DLD1 (cell line): ENCODE measurements around the gene PEDS1.
"Not testable (repeated sequence)": the region's sequence is repeated elsewhere in the genome, so short reads cannot be mapped to it uniquely, and the experiment has no call there.

Experiments used
- in situ Hi-C: cut with HindIII; loops from 2 replicates; pipeline ENCODE4 v1.10.0; 2017; ENCODE audit warnings: low sequenced_read_pairs

Gene PEDS1

DNA sequence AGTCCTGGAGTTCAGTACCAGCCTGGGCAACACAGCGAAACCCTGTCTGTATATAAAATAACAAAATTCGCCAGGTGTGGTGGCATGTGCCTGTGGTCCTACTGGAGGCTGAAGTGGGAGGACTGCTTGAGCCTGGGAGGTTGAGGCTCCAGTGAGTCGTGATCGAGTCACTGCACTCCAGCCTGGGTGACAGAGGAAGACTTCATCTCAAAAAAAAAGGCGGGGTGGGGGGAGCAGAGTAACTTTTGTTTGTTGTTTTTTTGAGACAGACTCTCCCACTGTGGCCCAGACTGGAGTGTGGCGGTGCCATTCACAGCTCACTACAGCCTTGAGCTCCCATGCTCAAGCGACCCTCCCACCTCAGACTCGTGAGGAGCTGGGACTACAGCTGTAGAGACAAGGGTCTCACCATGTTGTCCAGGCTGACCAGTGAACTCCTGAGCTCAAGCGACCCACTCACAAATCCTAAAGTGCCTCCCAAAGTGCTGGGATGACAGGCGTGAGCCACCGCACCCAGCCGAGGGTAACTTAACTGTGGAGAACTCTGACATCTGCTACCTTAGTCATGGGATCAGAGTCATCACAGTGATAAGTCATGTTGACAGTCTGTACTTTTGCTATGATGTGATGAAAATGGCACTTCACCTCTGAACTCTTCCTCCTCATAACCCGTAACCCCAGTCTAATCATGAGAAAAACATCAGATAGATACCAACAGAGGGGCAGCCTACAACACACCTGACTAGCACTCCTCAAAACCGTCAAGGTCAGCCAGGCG, 16.5 kb downstream of the PEDS1 start:
- in situ Hi-C loops = no loop called here

DNA sequence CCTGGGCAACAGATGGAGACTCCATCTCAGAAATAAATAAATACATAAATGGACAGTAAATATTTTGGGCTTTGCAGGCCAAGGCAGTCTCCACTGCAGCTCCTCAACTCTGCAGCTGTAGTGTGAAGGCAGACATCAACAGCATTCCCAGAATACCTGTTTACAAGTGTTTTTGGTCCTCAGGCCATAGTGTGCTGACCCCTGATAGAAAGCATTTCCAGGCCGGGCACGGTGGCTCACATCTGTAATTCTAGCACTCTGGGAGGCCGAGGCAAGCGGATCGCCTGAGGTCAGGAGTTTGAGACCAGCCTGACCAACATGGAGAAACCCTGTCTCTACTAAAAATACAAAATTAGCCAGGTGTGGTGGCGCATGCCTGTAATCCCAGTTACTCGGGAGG, 18.4 kb downstream of the PEDS1 start:
- in situ Hi-C loops = not testable (repeated sequence)

DNA sequence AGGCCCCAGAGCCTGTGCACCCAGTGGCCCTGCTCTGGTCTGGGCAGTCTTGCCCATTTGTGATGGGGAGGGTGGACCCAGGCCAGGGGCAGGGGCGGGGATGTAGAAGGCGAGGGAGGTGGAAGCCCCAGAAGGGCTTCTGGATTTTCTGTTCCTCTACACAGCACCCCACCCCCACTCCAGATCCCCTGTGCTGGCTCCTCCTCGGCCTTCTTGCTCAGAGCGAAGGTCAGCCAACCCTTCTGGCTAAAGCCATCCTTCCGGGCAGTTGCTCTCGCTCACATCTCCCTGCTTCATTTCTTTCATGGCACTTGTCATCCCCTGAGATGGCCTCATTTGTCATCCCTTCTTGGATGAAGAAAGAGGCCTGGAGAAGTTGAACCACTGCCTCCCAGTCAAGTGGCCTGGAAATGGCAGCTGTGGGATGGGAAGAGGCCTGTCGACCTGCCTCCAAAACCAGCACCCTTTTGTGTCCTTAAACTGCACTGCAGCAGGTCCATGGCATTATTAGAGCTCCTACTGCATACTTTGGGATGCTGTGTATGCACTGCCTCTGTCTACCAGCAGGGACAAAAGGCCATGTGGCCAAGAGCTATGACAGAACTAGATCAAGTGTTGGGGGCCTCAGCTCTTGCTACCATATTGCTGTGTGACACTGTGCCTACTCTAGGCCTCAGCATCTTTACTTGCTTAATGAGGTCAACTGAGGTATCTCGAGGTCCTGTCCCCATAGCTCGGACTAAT, 19.9 kb downstream of the PEDS1 start:
- in situ Hi-C loops = no loop called here

DNA sequence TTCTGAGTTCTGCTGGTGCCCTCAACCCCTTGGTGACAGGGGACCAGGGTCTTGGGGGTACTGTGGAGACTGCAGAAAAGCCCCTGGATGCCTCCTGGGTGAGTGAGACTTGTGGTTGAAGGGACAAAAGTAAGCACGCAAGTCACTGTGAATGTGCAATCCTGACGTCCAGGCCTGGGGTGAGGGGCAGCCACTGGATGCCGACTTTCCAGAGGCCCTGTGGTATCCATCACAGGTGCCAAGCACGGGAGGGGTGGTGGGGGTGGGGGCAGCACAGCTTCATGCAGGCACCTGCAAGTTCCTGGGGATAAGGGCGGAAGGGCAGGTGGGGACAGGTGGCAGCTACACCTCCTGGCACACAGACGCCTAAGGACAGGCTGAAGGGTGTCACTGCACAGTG, 20.5 kb downstream of the PEDS1 start:
- in situ Hi-C loops = no loop called here

DNA sequence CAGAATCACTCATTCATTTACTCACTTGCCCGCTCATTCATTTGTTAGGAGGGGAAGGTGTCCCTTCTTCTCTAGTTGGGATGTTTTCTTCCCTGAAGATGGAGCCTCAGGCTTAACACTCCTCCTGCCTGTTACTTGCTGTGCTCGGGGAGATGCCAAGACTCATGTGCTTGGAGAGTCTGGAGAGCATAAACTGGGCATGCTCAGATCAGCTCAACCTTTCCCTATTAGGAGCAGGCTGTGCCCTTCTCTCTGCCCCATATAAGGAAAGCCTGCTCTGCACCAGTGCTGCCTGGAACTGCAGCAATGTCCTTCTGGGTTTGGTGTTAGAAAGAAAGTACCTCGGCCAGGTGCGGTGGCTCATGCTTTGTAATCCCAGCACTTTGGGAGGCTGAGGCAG, 22.5 kb downstream of the PEDS1 start:
- in situ Hi-C loops = no loop called here

DNA sequence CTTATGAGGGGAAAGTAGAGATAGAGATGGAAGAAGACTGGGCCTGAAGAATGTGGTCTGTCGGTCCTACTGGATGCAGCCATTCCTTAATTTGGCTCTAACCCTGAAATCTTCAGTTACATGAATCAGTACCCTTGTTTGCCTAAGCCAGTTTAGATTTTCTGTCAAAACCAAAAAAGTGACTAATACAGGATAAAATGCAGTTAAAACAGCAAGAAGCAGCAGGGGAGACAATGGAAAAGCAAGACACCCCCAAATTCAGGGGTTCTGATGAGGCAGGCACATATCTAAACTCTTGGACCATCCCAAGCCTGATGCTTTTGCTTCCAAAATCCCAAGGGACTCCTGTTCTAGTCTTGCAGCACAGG, 23.2 kb downstream of the PEDS1 start:
- in situ Hi-C loops = no loop called here

DNA sequence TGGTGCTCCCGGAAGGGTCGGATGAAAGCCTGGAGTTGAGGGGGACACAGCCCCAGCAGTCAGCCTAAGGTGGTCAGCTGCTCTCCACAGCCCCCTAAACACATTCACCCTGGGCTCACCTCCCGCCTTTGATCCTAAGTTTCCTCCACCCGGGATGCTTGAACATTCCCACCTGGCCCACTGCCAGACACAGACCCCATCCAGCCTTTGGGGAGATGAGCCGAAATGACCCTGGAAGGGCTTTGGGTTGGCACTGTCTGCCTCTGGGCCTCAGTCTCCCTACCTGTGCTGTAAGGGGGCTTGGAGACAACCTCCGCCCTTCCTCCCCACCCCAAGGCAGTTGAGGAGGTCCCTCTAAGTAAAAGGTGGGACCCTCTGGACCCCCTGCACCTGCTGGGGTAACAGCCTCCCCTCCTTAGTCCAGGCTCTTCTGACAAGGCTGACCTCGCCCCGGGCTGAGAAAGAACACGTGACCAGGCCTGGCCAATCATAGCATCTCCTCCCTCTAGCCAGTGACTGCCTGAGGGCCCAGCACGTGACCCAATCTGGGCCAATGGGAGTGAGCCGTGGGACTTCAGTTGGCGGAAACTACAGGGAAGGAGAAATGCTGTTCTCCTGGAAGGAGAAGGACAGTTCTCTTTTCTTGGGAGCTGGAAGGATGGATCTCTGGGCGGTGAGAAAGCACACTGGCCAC, 23.7 kb downstream of the PEDS1 start:
- in situ Hi-C loops = no loop called here

DNA sequence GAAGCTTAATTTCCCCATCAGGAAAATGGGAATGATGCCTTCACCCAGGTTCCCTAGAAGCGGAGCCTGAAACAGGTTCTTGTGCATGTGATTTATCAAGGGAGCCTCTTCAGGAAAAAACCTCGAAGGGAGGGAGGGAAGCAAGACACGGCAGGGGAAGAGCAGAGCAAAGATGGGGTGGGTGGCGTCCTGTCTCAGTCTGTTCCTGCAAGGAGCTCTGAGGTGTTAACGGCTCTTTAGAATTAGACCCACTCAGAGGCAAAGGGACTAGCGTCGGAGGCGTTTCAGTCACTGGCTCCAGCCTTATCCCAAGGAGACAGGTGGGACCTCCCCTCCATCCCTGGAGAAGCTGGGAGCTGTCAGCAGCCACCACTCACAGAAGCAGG, 25.0 kb downstream of the PEDS1 start:
- in situ Hi-C loops = no loop called here

DNA sequence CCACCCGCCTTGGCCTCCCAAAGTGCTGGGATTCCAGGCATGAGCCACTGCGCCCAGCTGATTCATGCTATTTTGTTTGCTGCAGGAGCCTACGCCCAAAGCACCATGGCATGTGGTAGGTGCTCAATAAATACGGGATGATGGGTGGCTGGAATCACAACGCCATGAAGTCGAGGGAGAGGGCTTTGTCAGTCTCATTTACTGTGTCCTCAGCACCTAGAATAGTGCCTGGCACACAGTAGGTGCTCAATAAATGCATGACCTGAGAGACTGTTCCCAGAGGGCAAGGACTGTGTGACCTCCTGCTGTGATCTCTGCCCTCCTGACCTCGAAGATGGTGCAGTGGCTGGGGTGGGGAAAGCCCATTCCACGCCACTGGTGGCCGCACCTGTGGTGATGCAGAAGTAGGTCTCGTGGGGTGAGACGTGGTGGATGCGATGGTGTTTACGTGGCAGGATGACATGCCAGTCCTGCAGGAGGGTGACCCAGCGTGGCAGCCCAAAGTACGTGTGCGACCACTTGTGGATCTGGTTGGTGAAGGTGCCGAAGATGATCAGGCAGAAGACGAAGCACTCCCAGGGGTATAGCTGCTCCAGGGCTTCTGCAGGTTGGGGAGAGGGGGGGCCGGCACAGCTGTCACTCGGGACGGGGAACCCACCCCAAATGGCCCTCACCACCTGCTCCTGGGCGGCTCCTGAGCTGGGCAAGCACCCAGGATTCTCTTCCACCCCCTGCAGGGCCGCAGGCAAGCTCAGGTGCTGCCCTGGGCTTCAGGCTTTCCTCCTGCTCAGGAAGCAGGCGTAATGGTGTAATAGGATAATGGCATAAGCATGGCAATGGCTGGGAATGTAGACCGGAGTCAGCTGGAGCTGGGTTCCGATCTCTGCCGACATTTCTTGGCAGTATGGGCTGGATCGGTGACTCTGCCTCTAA, 25.7 kb downstream of the PEDS1 start:
- in situ Hi-C loops = no loop called here

DNA sequence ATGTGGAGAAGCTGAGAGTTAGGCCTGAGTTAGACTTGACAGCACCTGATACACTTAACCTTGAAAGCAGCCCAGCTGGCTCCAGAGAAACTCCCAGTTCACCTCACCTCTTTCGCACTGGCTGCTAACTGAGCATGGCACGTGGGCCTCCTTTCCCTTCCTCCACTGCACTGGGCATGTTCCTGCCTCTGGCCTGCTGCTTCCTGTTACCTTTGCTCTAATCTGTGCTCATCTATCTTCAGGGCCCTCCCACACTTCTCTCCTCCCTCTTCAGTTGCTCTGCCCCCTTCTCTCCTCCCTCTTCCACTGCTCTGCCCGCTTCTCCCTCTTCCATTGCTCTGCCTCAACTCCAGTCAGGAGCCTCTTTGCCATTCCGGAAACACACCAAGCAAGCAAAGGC, 26.9 kb downstream of the PEDS1 start:
- in situ Hi-C loops = no loop called here

DNA sequence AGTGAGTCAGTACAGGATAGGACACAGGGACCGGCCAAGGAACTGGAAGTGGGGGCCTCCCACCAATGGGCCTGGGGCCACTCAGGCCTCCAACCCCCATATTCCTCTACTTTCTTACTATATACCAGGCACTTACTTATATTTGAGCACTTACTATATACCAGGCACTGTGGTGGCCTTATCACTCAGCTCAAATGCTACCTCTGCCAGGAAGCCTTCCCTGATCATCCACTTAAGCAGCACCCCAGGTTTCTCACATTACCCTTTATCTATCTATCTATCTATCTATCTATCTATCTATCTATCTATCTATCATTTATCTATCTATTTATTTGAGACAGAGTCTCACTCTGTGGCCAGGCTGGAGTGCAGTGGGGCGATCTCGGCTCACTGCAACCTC, 28.2 kb downstream of the PEDS1 start:
- in situ Hi-C loops = no loop called here

DNA sequence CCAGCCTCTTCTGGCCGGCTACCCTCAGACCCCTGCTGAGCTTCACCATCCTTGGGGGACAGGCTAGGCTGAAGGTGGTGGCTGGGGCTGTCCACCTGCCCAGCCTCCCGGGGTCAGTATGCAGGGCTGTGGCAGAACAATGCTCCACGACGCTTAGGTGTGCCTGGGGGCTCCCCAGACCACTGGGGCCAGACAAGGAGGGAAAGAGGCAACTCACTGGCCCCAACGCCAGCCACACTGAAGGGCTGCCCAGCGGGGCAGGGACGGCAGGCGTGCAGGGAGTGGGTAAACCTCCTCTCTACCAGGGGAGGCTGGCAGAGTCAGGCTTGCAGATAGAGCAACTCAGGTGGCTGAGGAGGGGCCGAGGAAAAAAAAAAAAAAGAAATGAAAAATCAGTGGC, 29.0 kb downstream of the PEDS1 start:
- in situ Hi-C loops = no loop called here

DNA sequence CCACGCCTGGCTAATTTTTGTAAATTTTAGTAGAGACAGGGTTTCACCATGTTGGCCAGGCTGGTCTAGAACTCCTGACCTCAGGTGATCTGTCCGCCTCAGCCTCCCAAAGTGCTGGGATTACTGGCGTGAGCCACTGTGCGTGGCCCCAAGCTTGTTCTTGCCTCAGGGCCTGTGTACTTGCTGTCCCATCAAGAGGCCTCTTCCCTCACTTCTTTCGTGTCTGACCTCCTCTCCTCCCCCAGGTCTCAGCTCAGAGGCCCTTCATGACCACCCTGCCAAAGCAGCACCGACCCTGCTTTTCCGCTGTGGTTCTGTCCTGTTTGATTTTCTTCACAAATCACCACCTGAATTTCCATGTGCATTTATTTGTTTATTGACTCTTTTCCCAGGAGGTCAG, 30.1 kb downstream of the PEDS1 start:
- in situ Hi-C loops = no loop called here

DNA sequence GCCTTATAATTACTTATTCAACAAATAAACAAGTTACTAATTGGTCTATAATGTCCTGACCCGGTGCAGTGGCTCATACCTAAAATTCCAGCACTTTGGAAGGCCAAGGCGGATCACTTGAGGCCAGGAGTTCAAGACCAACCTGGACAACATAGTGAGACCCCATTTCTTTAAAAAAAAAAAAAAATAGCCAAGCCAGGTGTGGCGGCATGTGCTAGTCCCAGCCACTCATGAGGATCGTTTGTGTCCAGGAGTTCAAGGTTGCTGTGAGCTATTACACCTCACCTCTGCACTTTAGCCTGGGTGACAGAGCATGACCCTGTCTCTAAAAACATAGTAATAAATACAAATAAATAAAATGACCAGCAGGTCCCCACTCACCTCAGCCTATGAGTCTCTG, 30.8 kb downstream of the PEDS1 start:
- in situ Hi-C loops = no loop called here

DNA sequence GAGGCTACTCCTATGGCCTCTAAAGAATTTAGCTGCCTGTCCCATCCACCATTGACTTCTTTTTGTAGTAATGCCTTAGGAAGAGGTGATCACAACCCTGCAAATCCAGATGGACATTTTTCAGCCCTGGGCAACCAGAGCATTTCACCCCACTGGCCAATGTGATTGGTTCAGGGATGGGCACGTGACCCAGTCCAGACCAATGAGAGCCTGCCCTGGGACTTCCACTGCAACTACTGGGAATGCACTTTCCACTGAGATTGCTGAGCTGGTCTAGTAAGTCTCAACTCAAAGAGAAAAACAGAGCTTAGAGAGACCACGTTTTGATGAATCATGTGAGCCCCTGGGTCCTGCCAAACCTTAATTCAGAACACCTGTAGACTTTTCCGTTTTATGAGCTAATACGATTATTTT, 31.7 kb downstream of the PEDS1 start:
- in situ Hi-C loops = no loop called here

DNA sequence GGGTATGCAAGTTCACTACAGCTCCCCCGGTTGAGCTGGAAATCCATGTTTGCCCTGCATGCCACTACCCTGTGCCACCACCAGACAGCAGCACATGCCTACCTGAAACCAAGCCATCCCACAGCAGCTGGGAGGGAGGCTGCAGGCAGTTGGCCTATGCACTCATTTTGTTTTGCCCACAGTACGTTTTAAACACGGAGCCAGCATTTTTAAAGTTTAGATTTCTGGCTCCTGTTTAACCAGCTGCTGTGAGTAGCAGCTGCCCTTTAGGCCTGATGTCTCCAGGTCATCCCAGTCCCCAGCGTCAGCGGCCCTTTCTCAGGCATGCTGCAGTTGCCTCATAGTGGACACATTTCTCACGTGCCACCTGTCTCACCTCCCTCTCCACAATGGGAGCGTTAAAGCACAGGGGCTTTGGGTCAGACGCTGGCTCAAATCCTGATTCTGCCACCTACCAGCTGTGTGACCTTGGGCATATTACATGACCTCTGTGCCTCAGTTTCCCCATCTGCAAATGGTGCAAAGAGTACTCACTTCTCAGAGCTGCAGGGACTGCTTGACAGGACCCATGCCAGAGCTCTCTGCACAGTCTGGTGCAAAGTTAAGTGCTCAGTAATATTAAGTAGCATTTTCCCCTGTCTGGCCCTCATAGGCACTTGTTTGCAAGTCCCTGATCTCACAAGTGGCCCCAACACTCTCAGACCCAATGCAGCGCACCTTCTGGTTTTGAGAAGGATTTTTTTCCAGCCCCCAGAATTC, 32.4 kb downstream of the PEDS1 start:
- in situ Hi-C loops = no loop called here

DNA sequence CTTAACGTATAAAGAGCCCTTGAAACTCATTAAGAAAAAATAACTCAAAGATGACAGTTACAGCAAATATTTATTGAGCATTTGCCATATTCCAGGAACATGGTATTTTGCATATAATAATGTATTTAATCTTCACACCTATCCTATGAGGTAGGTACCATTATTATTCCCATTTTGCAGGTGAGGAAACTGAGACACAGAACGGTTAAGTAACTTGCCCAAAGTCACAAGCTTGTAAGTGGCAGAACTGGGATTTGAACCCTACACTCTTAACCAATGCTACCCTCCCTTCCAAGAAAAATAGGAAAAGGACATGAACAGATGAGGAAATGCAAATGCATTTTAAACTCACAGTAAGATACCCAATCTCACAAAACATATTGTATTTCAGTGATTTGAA, 35.3 kb downstream of the PEDS1 start:
- in situ Hi-C loops = no loop called here

DNA sequence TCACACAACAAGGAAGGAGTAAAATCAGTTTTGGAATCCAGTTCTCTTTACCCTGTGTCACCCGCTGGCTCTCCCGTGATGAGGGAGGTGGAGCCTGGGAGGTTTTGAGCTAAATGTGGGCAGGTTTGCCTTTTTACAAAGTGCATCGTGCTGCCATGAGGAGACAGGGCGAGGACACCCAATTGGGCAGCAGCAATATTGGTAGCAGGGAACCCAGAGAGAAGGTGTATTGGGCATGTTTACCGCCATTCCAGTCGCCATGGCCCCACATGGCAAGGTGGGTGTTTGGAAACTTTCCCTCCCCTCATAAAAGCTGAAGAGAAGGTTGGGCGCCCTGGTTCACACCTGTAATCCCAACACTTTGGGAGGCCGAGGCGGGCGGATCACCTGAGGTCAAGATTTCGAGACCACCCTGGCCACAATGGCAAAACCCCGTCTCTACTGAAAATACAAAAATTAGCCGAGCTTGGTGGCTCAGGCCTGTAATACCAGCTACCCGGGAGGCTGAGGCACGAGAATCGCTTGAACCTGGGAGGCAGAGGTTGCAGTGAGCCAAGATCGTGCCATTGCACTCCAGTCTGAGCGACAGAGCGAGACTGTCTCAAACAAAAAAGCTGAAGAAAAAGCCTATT, 37.0 kb downstream of the PEDS1 start:
- in situ Hi-C loops = no loop called here

DNA sequence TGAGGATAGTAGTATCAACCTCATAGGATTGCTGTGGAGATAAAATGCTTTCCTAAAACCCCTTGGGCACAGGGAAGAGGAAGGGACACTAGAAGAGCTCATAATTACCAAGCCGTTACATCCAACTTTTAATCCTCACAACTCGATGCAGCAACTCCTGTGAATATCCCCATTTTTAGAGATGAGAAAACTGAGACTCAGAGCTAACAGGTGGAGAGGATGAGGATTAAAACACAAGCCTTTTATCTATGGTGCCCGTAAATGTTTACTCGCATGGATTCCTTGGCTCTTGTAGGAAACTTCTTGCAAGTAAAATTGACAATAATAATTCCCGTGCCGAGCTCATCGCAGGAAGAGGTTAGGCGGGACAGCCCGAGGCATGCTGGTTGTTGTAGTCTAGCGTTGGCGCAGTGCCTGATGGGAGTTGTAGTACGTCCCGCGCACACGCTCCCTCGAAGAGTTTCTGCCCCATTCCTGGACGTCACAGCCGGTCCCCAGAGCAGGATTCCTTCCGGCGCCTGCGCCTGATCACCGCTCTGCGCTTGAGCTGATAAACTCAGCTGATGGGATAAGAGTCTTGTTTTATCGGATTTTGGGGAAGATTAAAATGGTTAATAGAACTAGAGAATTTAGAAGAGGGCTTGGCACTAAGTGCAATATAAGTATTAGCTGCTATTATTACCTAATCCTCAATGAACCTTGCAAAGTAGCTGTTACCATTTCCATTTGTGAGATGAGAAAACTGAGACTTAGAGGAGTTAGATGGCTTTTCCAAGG, 37.7 kb downstream of the PEDS1 start:
- in situ Hi-C loops = no loop called here
